22Rv1 (cell line): ENCODE measurements around the gene EXD3.

Experiments
- H3K27ac ChIP-seq: fragments of 450-650 bp; 2 replicates; pipeline ENCODE4 v1.5.1; 2017
- TF ChIP-seq, protein P1 (sequence below): fragments of 450-650 bp; IDR thresholded peaks from 2 replicates; pipeline ENCODE4 v1.5.1; 2017; ENCODE audit warnings: mild to moderate bottlenecking

The EXD3 gene

DNA sequence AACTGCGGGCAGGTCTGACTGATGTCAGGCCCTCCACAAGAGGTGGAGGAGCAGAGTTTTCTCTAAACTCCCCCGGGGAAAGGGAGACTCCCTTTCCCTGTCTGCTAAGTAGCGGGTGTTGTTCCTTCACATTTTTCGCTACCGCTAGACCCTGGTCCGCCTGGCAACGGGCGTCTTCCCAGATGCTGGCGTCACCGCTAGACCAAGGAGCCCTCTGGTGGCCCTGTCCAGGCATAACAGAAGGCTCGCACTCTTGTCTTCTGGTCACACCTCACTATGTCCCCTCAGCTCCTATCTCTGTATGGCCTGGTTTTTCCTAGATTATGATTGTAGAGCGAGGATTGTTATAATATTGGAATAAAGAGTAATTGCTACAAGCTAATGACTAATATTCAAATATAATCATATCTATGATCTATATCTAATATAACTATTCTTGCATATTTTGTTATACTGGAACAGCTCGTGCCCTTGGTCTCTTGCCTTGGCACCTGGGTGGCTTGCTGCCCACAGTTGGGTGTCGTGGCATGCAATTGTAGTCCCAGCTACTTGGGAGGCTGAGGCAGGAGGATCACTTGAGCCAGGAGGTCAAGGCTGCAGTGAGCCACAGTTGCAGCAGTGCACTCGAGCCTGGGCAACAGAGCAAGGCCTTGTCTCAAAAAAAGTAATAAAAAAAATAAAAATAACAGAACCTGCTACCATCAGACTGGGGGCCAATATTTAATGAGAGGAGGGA, 160.6 kb downstream of the EXD3 start:
- peak overlapping the region; percentile 45 for H3K27ac ChIP-seq
- TF ChIP-seq, protein P1, sequence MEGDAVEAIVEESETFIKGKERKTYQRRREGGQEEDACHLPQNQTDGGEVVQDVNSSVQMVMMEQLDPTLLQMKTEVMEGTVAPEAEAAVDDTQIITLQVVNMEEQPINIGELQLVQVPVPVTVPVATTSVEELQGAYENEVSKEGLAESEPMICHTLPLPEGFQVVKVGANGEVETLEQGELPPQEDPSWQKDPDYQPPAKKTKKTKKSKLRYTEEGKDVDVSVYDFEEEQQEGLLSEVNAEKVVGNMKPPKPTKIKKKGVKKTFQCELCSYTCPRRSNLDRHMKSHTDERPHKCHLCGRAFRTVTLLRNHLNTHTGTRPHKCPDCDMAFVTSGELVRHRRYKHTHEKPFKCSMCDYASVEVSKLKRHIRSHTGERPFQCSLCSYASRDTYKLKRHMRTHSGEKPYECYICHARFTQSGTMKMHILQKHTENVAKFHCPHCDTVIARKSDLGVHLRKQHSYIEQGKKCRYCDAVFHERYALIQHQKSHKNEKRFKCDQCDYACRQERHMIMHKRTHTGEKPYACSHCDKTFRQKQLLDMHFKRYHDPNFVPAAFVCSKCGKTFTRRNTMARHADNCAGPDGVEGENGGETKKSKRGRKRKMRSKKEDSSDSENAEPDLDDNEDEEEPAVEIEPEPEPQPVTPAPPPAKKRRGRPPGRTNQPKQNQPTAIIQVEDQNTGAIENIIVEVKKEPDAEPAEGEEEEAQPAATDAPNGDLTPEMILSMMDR = peak; percentile 74
